Activated CD4-positive, alpha-beta T cell treated with anti-CD3 and anti-CD28 coated beads, Interleukin-2, Interleukin-4, amounts not matched to agents 100 ng/mL and 50 ng/mL, durations not matched to agents 16 hours and 8 hours (primary cell): ENCODE results near the gene SLC24A2.
"Not testable (repeated sequence)": the region's sequence is repeated elsewhere in the genome, so short reads cannot be mapped to it uniquely, and the experiment has no call there.

ENCODE experiments used
- DNase-seq: peaks from one replicate; pipeline ENCODE4 v3.0.0-alpha.2; 2020; ENCODE audit warnings: low spot score

Gene SLC24A2

DNA sequence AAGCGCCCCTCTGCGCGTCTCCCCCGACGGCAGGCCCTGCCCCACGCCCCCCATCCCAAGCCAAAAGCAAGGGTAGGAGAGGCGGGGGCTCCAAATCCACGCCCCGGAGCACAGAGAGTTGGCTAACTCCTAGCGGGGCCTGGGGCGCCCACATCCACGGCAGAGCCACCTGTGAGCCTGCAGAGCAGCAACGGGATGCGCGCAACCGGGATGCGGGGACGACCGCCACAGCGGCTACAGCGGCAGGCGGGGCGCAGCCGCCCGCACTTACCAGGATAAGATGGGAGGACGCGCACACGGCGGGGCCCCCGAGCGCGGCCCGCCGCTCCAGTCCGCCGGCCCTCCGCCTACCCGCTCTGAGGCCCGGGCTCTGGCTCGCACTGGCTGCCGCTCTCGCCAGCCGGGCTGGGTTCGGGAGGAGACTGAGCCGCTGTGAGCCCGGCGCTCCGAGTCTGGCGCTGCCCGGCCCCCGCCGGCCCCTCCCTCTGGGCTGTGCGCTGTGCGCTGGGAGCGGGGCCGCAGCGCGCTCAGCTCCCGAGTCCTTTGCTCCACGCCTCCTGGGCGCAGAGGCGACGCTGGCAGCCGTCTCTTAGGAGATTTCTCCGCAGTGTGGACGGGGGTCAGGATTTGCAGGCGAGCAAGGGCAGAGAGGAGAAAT, at the start of gene SLC24A2:
Gene SLC24A2 (minus strand): TSS at position 424 of the 658 bp plus-strand sequence.
- DNase-seq: no peak

DNA sequence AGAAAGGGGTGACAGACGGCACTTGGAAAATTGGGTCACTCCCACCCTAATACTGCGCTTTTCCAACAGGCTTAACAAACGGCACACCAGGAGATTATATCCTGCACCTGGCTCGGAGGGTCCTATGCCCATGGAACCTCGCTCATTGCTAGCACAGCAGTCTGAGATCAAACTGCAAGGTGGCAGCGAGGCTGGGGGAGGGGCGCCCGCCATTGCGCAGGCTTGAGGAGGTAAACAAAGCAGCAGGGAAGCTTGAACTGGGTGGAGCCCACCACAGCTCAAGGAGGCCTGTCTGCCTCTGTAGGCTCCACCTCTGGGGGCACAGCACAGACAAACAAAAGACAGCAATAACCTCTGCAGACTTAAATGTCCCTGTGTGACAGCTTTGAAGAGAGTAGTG, 44.5 kb upstream of the SLC24A2 start:
- DNase-seq: not testable (repeated sequence)

DNA sequence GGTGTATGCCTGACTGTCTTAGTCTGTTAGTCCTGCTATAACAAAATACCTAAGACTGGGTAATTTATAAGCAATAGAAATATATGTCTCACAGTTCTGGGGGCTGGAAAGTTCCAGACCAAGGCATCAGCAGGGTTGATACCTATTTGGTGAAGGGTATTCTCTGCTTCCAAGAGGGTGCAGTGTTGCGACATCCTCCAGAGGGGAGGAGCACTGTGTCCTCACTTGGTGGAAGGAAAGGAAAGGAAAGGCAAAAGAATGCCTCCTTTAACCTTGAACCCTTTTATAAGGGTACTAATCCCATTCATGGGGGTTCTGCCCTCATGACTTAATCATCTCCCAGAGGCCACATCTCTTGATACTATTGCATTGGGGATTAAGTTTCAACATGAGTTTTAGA, 42.0 kb upstream of the SLC24A2 start:
- no peak for DNase-seq

DNA sequence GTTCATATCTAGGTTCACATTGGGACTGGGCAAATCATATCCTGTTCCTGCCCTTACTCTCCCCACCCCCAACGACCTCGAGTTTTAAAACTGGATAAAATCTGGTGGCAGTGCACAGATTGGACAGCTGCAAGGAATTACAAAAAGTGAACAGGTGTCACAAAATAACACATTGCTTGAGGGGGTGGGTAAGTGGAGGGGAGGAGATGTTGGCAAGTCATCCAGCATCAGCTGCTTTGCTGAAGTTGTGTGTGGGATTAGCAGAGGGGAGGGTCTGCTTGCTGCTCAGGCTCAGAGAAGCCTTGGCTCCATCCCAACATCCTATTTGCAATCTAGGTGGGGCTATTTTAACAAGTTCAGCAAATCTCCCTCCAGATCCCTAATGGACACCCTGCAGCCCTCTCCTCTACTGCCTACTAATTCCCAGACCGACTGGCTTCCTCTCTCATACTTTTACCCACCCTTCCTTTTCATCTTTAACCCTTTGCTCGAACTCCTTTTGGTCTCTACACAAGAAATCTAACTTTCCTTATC, 39.8 kb upstream of the SLC24A2 start:
- no peak for DNase-seq

DNA sequence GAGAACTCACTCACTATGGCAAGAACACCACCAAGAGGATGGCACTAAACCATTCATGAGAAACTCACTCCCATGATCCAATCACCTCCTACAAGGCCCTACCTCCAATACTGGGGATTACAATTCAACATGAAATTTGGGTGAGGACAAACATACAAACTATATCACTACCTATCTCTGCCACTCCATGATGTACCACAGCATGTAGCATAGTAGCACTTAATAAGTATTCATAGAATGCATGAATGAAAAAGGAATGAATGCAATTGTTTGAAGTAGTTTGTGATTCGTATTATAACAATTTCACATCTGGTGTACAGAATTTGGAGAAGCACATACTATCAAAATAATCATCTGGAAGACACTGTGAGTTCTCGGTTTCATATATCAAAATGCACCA, 27.9 kb upstream of the SLC24A2 start:
- no peak for DNase-seq

DNA sequence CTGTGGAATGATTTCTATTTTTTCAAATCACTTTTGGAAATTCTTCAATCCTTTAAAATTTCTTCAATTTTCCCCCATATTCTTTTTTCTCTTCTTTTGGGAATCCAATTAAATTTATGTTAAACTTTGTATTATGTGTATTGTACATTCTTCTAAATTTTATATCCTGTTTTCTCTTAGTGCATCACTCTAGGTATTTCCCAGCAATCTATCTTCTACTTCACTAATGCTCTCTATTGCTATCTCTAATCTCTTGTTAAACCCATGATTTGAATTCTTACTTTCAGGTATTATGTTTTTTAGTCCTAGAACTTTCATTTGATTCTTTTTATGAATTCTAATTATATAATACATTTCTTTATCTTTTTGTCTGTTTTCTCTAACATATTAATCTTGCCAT, 23.4 kb upstream of the SLC24A2 start:
- DNase-seq: no peak

DNA sequence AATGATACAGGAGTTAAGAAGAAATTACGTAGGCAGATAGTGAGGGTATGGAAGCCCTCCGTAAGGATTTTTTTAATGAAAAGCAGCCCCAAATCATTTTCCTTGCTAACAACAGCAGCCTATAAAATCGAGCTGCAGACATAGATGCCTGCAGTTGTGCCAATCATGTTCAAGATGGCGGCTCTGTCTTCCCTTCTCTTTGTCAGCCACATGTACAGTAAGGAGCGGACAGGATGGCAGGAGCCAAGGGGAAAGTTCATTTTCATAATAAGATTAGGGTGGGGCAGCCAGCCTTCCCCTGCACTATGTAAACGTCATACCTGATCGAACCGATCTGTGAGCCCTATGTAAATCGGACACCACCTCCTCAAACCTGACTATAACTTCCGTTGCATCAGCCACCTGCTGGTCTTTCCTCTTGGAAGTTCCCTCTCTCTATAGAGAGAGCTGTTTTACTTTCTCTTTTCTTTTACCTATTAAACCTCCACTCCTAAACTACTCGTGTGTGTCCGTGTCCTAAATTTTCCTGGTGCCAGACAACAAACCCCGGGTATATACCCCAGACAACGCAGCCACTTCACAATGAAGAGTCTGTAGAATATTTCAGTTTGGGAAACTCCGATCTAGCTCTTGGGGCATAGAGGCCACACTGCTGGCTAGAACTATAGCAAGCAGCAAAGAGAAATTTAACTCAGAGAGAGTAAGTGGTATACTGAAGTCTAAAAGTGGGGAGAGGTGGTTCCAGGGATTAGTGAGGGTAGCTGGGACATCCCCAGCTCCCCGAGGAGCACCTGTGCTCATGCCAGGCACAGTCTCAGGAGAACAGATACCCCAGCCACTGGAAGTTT, 20.8 kb upstream of the SLC24A2 start:
- DNase-seq: no peak

DNA sequence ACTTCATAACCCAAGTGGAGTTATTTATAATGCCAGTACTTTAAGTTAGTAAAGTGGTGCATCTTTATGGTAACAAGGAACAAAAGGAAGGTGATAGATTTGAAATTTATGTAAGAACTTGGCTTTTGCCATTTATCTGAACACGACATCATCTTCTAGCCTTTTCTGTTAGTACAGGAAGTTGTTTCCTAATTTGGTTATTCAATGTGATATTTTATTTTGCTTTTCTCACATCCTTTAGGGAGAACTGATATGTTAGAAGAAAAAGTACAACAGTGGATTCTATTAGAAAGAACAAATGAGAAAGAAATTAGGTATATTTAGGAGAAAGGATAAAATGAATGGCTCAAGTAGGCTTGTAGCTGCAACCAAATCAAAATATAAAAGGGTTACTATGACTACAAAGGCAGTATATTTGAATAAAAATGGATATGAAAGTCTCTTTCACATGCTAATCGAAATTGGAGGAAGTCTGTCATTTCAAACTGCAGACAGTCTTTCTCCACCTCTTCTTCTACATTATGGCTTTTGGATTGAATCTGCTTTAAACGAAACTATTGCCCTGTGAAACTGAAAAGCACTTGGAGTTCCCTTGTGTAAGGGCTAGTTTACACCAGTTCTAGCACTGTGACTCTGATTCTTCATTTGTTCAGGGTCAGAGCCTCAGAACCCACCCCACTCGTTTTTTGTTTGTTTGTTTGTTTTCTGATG, 18.5 kb upstream of the SLC24A2 start:
- DNase-seq: no peak

DNA sequence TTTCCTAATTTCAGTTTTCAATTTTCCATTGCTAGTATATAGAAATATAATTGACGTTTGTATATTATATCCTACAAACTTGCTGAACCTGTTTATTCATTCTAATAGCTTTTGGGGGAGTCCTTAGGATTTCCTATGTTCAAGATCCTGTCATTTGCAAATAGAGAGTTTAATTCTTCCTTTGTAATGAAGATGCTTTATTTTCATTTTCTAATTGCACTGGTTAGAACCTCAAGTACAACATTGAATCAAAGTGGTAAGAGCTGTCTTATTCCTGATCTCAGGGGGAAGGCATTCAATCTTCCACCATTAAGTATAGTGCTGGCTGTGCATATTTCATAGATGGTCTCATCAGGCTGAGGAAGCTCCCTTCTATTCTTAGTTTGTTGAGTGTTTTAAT, 15.6 kb upstream of the SLC24A2 start:
- no peak for DNase-seq

DNA sequence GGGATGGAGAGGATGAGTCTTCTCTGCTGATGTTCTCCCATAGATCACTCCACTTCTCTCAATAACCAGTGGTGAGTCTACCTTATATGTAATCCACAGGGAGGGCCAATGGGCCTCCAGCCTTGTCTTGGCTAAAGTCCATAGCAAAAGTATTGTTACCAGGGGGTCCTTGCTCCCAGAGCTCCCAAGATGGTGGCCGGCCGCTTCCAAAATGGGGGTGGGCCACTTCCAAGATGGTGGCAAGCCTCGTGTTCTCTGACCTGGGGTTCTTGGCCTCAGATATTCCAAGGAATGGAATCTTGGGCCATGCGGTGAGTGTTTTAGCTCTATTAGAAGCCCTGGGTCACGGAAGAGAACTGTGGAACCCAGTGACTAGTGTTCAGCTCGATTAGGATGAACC, 12.0 kb upstream of the SLC24A2 start:
- DNase-seq: no peak

DNA sequence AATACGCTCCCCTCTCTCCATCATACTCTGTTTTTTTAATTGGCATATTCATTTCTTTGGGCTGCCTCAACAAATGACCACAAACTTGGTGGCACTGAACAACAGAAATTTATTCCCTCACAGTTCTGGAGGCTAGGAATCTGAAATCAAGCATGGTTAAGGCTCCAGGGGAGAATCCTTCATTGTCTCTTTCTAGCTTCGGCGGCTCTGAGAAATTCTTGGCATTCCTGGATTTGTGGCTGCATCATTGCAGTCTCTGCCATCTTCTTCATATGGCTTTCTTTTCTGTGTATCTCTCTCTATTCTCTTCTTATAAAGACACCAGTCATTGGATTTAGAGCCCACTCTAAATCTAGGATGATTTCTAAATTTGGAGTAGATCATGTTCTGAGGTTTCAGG, 10.9 kb upstream of the SLC24A2 start:
- no peak for DNase-seq

DNA sequence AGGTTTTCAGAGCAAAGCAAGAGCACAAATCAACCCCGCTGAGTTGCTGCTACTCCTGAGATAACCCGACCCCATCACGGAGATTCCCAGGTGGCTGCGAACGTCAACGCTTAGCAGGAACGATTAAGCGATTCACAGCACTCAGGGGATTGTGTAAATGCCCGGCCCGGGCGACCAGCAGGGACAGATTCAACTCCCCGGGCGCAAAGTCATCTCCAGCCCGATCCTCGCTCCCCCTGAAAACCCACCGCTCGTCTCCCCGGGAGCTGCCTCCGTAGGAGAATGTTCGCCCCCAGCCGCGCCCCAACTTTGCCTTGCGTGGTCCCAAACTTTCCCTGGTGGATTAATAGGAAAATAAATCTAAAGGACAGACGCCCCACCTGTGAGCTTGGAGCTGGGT, 685 bp downstream of the SLC24A2 start:
- DNase-seq: no peak

DNA sequence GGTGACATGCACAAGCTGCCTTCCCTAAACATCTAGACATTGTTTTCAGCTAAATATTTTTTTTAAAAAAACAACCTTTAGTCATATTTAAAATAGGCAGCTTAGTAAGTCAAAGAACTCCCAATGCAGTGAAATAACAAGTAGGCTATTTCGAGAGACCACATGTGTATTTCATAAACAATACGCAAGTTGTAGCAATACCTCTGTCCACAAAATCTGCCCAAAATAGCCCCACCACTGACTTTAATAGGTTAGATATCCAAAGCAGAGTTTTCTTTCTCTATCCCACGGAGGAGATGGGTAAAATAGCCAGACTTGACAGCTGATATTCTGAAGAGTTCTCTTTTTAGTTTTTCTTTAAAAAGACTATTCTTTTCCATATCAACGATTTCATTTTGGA, 1.2 kb downstream of the SLC24A2 start:
- no peak for DNase-seq

DNA sequence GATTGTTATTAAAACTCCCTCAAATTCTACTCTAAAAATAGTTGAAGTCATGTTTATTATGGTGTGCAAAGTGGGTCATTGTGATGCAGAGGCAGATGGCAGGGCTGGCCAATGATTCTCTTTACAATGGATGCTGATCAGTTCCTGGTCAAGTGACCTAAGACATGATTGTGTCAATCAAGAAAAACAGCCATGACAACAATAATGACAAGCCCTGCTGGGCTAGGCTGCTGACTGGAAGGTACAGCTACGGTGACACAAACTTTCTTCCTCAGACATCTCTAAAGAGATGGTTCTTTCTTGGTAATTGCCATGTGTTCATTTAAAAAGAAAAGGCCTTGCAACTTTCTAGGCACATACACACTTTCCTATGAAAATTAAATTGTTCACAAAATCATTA, 3.6 kb downstream of the SLC24A2 start:
- DNase-seq: no peak

DNA sequence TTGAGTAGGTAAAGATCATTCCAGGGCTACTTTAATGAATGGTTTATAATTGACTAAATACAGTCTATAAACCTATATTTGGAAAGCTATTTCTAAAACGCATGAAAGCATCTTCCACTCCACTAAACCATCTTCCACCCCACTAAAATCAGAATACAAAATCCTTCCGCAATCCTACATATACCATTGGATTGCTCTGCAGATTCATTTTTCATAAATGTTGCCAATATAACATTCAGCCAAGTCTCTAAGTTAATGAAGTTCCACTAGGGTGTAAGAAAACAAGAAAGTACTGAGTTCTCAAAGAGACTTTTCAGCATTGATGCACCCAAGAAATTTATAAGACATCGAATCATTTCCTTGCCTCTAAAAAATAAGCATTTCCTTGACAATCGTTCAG, 4.7 kb downstream of the SLC24A2 start:
- no peak for DNase-seq

DNA sequence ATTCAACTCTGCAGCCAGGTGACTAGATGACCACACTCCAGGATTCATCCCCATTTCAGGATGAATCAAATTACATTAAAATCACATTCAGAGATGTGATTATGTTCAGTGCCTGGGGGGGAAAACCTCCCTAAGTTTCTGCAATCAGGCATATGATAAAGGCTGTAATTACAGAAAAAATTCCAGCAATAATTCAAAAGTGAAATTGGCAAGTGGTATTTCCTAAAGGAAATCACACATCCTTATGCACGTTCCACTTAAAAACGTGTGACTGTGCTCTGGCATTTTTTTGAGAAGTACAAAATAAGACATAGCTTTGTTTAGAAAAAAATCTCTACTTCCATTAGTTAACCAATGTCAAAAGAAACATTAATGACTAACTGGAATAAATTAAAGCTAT, 5.3 kb downstream of the SLC24A2 start:
- DNase-seq: no peak

DNA sequence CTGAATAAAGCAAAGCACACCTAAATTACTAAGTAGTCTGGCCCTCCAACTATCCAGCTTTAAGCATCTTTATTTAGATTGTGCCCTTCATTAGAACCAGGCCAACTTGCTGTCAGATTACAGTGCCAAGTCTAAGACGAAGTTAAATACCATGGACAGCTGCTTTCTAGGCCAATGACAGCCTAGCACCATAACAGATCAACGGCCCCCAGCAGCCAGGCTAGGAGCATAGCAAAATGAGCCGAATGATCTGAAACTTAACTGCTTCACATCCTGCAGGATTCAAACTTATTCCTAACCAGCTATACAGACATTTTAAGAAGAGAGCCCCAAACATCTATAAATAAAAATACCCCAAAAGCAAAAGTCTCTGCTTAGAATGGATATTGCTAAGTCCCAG, 6.8 kb downstream of the SLC24A2 start:
- no peak for DNase-seq

DNA sequence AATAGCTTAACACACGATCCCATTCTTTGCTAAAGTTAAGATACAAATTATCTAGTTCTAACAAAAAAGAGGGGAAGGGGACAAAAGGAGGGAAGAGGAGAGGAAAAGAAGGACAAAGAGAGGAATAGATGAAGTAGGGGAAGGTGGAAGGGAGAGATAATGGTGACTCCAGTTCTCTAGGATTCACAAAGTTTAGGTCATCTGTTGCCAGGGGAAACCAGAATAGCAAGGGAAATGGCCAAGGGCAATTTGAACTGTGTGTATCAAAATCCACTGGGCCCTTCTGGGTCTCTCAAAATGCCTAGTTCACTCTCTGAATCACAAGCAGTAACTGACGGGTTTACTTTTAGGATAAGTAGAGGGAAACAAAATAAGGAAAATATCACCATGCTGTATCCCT, 7.6 kb downstream of the SLC24A2 start:
- no peak for DNase-seq

DNA sequence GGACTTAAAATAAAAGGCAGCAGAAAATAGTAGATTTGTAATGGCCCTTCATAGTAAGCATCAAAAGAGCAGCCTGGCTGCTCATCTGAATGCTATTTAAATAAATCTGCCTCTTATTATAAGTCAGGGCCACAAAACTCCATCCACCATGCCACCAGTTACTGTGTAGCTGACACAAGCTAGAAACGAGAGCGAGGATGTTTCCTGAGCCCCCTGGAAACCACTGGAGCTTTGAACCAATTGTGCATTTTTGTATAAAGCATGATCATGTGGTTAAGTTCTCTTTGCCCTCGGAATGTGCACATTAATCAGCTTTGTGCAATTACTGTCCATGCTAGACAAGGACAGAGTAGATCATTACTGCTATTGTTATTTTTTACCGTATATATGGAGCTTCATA, 17.4 kb downstream of the SLC24A2 start:
- DNase-seq: no peak

DNA sequence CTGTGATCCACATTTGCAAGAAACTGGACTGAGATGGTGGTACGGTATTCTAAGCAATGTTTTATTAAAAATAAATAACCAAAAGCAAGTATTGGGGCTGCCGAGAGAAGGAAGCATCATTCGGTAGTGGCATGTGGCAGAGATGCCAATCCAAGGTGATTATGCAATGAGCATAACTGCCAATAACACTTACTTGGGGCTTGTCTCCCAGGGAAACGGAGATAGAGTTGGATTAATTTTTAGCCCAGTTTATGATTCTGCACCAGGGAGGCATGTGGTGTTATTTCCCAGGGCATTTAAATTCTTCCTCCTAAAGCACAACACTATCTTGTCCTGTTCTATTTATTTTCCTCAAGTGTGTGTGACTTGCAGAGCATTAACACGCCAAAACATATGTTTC, 17.9 kb downstream of the SLC24A2 start:
- DNase-seq: no peak

DNA sequence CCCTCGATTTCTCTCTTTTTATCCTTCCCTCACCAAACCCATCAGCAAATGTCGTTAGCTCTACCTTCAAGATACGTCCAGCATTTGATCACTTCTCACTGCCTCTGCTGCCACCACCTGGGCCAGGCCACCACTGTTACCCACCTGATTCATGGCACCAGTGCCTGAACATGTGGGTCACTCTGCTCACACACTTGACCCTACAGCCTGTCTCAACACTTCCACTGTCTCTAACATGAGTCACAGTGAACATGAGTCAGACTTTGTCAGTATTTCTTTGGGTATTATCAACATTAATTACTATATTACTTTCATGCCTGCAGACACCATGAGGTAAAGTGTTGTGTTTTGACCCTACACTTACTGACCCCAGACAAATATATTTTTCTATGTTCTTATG, 19.6 kb downstream of the SLC24A2 start:
- DNase-seq: no peak

DNA sequence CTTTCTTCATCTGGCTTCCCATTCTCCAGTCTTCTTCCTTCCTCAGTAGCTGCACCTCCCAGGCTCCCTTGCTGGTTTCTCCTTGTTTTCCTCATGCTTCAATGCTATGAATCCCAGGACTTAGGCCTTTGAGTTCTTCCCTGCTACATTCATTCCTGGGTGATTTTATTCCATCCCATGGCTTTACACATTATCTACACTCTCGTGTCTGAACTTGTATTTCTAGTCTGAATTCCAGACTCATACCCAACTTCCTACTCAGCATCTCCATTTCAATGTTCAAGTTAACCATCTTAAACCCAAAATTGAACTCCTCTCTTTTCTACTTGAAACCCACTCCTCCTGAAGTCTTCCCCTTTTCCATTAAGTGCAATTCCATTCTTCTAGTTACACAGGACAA, 20.0 kb downstream of the SLC24A2 start:
- no peak for DNase-seq

DNA sequence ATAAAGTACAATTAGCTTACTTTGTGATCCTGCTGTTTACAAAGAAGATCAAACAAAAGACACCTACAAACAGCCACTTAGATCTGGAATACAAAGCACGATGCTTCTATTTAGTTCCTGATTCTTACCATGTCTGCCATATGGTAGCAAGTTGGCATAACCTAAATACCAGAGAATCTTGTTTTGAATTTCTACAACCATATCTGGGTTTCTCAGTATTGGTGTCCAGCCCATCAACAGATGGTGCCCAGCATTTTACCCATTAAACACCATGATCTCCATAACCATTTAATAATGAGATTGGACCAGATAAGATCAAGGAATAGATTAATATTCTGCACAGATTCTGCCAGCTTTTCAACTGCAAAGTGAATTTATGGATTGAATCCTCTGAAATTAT, 29.8 kb downstream of the SLC24A2 start:
- no peak for DNase-seq
